Psoas muscle (tissue), 8 donors: ENCODE results near the gene HRH1. TPM values are rescaled to one million over a fixed set of nuclear protein-coding genes. Genes with fewer than 3 reads are reported as not detected.
A peak's percentile ranks its signal among the peaks of the same experiment; 100 is the strongest.

ENCODE experiments used
- ATAC-seq, 4 donors: fragments of 200-7000 bp; cut with Tn5 transposase; one replicate each; pipeline ENCODE4 v1.9.1; 2020; ENCODE audit warnings: moderate library complexity in 3 of 4, mild to moderate bottlenecking in 2 of 4
- DNase-seq, 2 donors: peaks; one replicate each; pipeline ENCODE4 v3.0.0-alpha.2; 2020
- H3K27ac ChIP-seq: fragments of 200-600 bp; one replicate; pipeline ENCODE4 v1.8.0; 2022
- H3K27me3 ChIP-seq, 3 donors: fragments of 200-600 bp in 1 of 3; one replicate each; pipeline versions ENCODE4 v1.6.1 to v1.8.0; 2013 to 2022; ENCODE audit warnings: low read length in 2 of 3, mild to moderate bottlenecking in 2 of 3, moderate library complexity in 1 of 3; ENCODE audit not compliant: insufficient read depth in 3 of 3
- H3K36me3 ChIP-seq, 2 donors: fragments of 200-600 bp in 1 of 2; one replicate each; pipeline versions ENCODE4 v1.6.1 to v1.8.0; 2013 to 2022; ENCODE audit warnings: low read depth in 1 of 2, mild to moderate bottlenecking in 1 of 2, moderate library complexity in 1 of 2; ENCODE audit not compliant: insufficient read depth in 1 of 2
- H3K4me1 ChIP-seq: fragments of 200-600 bp; one replicate; pipeline ENCODE4 v1.8.0; 2022
- H3K4me3 ChIP-seq: fragments of 200-600 bp; one replicate; pipeline ENCODE4 v1.8.0; 2022; ENCODE audit warnings: mild to moderate bottlenecking
- H3K9me3 ChIP-seq: fragments of 200-600 bp; one replicate; pipeline ENCODE4 v1.8.0; 2022
- WGBS, 3 donors: extraction: QIAGEN DNeasy Blood & Tissue Kit; methylation state at CpG; one replicate each; pipeline versions ENCODE4 v1.1.6 to v1.1.7; 2013; 5-methylcytosine and 5-hydroxymethylcytosine counted together
- intact Hi-C, 2 donors: fragments of 100-400 bp; cut with DNase I; formaldehyde crosslinking; loops; one replicate each; pipeline versions ENCODE4 v1.11.0 to v1.14.2; 2022
- polyA plus RNA-seq, 3 donors: library from polyadenylated mRNA; stranded (reverse); fragments of 200-250 nt; gene quantifications; one replicate each; pipeline ENCODE4 v1.2.3, GENCODE V29; 2013
- total RNA-seq, 4 donors: library from RNA; stranded (reverse); fragmentation: NEBNext Ultra II Directional in 2 of 4; extraction: Animal tissue kit (Norgen Biotek cat#: 25700) in 2 of 4; gene quantifications; one replicate each; pipeline versions ENCODE4 v1.2.1 to v1.2.4, GENCODE V29; 2021 to 2023
- TF ChIP-seq, protein P1 (sequence below): fragments of 200-600 bp; IDR thresholded peaks from one replicate; pipeline ENCODE4 v1.8.0; 2022; ENCODE audit warnings: antibody characterized with exemption
- donor health status: healthy with polysubstance abuse.
- donor health status: DM: no; HTN: no; CAD: no; lungs with moderate emphysema.
- donor health status: Bipolar disorder and iron deficiency.
- donor health status: healthy.
- donor health status: DM: yes; HTN: yes; CAD: no.
- donor health status: DM: no; HTN: no; CAD: no.
- donor health status: DM: no; HTN: no; CAD: no.
- donor health status: DM: yes; HTN: yes; CAD: no.

The HRH1 gene
- total and polyA plus RNA-seq, 7 donors: 0.29 to 1.5 (median 1.2) TPM

GRCh38 chr3:11287404-11287803 is 133.1 kb downstream of the HRH1 start:
- peak overlapping the region; percentile 82 for H3K27ac ChIP-seq
- intact Hi-C loops: loop anchor here in 1 of 2 donors (5.0 kb wide), 1 partner anchor 130 kb away; no protein-coding TSS in a partner anchor
- no peaks in the 10 kb centered on the region for H3K9me3 ChIP-seq
- no peak overlapping the region for H3K4me3 ChIP-seq
- no peaks in the 10 kb centered on the region for H3K27me3 ChIP-seq
- TF ChIP-seq, protein P1, sequence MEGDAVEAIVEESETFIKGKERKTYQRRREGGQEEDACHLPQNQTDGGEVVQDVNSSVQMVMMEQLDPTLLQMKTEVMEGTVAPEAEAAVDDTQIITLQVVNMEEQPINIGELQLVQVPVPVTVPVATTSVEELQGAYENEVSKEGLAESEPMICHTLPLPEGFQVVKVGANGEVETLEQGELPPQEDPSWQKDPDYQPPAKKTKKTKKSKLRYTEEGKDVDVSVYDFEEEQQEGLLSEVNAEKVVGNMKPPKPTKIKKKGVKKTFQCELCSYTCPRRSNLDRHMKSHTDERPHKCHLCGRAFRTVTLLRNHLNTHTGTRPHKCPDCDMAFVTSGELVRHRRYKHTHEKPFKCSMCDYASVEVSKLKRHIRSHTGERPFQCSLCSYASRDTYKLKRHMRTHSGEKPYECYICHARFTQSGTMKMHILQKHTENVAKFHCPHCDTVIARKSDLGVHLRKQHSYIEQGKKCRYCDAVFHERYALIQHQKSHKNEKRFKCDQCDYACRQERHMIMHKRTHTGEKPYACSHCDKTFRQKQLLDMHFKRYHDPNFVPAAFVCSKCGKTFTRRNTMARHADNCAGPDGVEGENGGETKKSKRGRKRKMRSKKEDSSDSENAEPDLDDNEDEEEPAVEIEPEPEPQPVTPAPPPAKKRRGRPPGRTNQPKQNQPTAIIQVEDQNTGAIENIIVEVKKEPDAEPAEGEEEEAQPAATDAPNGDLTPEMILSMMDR: no peak
- DNase-seq: no peak
- H3K36me3 ChIP-seq: peaks cover 0 to 19% of the 10 kb centered on the region in 2 donors
- peaks cover 46% of the 10 kb centered on the region for H3K4me1 ChIP-seq
- 75 to 90% (median 80%) methylated on average over 9 to 10 of the region's 10 CpGs for WGBS, 3 donors
- no peak for ATAC-seq

- Histone ChIP-seq H3K27me3 (no peaks in the 10 kb centered on the region), H3K9me3 (no peaks in the 10 kb centered on the region), H3K4me1 (peaks cover 40% of the 10 kb centered on the region), H3K4me3 (no peak overlapping the region), H3K36me3 (peaks cover 0 to 19% of the 10 kb centered on the region in 2 donors), H3K27ac (peak overlapping the region; percentile 82)
- no peak for DNase-seq
- ATAC-seq: no peak
- TF ChIP-seq, protein P1: no peak
- intact Hi-C loops: loop anchor here in 1 of 2 donors (5.0 kb wide), 1 partner anchor 131 kb away; no protein-coding TSS in a partner anchor
- WGBS, 3 donors: 73 to 84% (median 78%) methylated on average over 2 of the region's 2 CpGs
Observed at GRCh38 chr3:11288021-11288491, 133.8 kb downstream of the HRH1 start.

DNA sequence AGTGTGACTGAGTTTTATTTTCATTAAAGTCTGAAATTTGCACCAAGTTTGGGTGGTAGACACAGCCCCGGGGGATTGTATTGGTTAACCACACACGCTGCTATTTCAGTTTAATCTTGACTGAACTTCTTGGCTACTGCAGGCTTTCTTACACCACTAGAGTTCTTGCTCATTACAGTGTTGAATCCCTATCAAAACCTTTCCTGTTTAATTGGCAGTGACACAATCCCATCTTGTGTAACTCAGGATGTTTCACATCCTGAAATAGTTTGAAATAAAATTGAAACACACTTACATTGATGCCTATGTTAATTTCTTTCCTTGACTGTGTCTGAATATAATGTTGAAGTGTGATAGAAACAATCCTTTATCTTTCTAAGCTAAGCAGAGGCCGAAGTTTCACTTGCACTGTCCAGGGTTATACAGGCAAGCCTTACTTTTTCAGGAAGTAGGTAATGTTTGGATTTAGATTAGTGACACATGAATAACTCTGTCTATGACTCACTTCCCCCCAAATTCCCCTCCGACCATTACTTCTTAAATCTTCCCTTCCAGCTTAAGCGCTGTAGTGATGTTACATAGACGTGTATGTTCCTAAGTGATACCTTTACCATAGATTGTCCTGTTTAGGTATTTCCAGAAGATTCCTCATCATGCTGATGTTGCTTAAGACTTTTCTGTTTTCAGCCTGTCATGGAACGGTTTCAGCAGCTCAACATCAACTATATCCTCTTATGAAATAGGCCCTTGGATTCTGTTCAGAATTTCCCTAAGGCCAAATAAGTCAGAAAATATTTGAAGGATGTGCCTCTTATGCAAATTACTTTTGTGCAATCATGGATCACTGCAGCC is 134.7 kb downstream of the HRH1 start:
- peak; percentile 84 to 89 (median 87) for ATAC-seq
- Histone ChIP-seq H3K27me3 (no peaks in the 10 kb centered on the region), H3K27ac (peak overlapping the region; percentile 82), H3K9me3 (no peaks in the 10 kb centered on the region), H3K4me3 (no peak overlapping the region), H3K4me1 (peaks cover 31% of the 10 kb centered on the region), H3K36me3 (peaks cover 0 to 17% of the 10 kb centered on the region in 2 donors)
- intact Hi-C loops: loop anchor here in 1 of 2 donors (5.0 kb wide), 1 partner anchor 132 kb away; no protein-coding TSS in a partner anchor
- TF ChIP-seq, protein P1: no peak
- 59 to 60% (median 59%) methylated on average over 7 of the region's 7 CpGs for WGBS, 3 donors
- DNase-seq: no peak

GRCh38 chr3:11289864-11290263 is 135.6 kb downstream of the HRH1 start:
- ATAC-seq (peak in 1 of 4 donors; percentile 19), DNase-seq (no peak)
- Histone ChIP-seq H3K4me1 (peaks cover 31% of the 10 kb centered on the region), H3K9me3 (no peaks in the 10 kb centered on the region), H3K27me3 (no peaks in the 10 kb centered on the region), H3K36me3 (peaks cover 0 to 13% of the 10 kb centered on the region in 2 donors), H3K27ac (peak overlapping the region; percentile 82), H3K4me3 (no peak overlapping the region)
- 86 to 87% (median 86%) methylated on average over 3 of the region's 3 CpGs for WGBS, 3 donors
- TF ChIP-seq, protein P1: no peak
- intact Hi-C loops: loop anchor here in 1 of 2 donors (5.0 kb wide), 1 partner anchor 133 kb away; no protein-coding TSS in a partner anchor
